ENCODE data around the gene TICRR. TPM values are rescaled to one million over a fixed set of nuclear protein-coding genes. Genes with fewer than 3 reads are reported as not detected.
A peak's percentile ranks its signal among the peaks of the same experiment; 100 is the strongest.

Gene TICRR
- total RNA-seq, 1 experiment from 2014 or later = 24.1 TPM

- H3K9me3 ChIP-seq = 0 out of 2 replicates have a peak, but pooled peaks cover 3% of the 10 kb centered on the region
- no peaks in the 10 kb centered on the region for H3K4me1 Mint-ChIP-seq (ENCODE audit: low read depth, unreplicated experiment)
- H3K36me3 Mint-ChIP-seq (ENCODE audit: insufficient read depth, unreplicated experiment) = peaks cover 88% of the 10 kb centered on the region
- intact Hi-C loops (cut with micrococcal nuclease; ENCODE audit: unreplicated experiment) = no loop called here
- H3K4me3 ChIP-seq (ENCODE audit: low read depth, low read length) = no peak overlapping the region
- ChIA-PET POLR2A (interaction anchor here (0.6 kb wide), 1 partner anchor 1305 kb away, joined by 3 read pairs; no protein-coding TSS in a partner anchor), CTCF (no interaction called here)
- H3K4me1 ChIP-seq = no peaks in the 10 kb centered on the region
- H3K27me3 Mint-ChIP-seq (ENCODE audit: insufficient read depth, unreplicated experiment) = no peaks in the 10 kb centered on the region
- H3K27me3 ChIP-seq (replicated peaks; ENCODE audit: control insufficient read depth, insufficient read depth, low read length) = no peaks in the 10 kb centered on the region
- no TSS peak for BruUV-seq (replicated peaks)
- no peak for TF ChIP-seq CTCF (IDR thresholded peaks at IDR 0.05; ENCODE audit: insufficient read depth in 1 of 2, low read depth in 1 of 2, low read length in 1 of 2, severe bottlenecking in 1 of 2, unreplicated experiment in 1 of 2)
- DNase-seq = no peak
- peaks cover 4% of the 10 kb centered on the region for H3K9me3 Mint-ChIP-seq (ENCODE audit: unreplicated experiment)
- H3K27ac Mint-ChIP-seq (ENCODE audit: unreplicated experiment) = no peak overlapping the region
- H3K36me3 ChIP-seq (ENCODE audit: control insufficient read depth, insufficient read depth, low read length) = no peaks in the 10 kb centered on the region; the same call in 1 of the 2 replicates
- no peak overlapping the region for H3K4me3 Mint-ChIP-seq (ENCODE audit: unreplicated experiment)
Measured at GRCh38 chr15:89630260-89630659, 55.0 kb downstream of the TICRR start.

GRCh38 chr15:89630974-89631901 lies 56.0 kb downstream of the TICRR start:
- no peak for DNase-seq
- Mint-ChIP-seq H3K9me3 (ENCODE audit: unreplicated experiment) (peaks cover 9% of the 10 kb centered on the region), H3K27ac (ENCODE audit: unreplicated experiment) (peak overlapping the region; percentile 50), H3K4me1 (ENCODE audit: low read depth, unreplicated experiment) (no peaks in the 10 kb centered on the region), H3K27me3 (ENCODE audit: insufficient read depth, unreplicated experiment) (no peaks in the 10 kb centered on the region), H3K36me3 (ENCODE audit: insufficient read depth, unreplicated experiment) (peaks cover 79% of the 10 kb centered on the region), H3K4me3 (ENCODE audit: unreplicated experiment) (no peak overlapping the region)
- Histone ChIP-seq H3K27me3 (replicated peaks; ENCODE audit: control insufficient read depth, insufficient read depth, low read length) (no peaks in the 10 kb centered on the region), H3K36me3 (ENCODE audit: control insufficient read depth, insufficient read depth, low read length) (no peaks in the 10 kb centered on the region; the same call in 1 of the 2 replicates), H3K9me3 (0 out of 2 replicates have a peak, but pooled peaks cover 3% of the 10 kb centered on the region), H3K4me1 (no peaks in the 10 kb centered on the region), H3K4me3 (ENCODE audit: low read depth, low read length) (no peak overlapping the region)
- intact Hi-C loops (cut with micrococcal nuclease; ENCODE audit: unreplicated experiment) = no loop called here
- ChIA-PET CTCF (no interaction called here), POLR2A (no interaction called here)
- no TSS peak for BruUV-seq (replicated peaks)
- no peak for TF ChIP-seq CTCF (IDR thresholded peaks at IDR 0.05; ENCODE audit: insufficient read depth in 1 of 2, low read depth in 1 of 2, low read length in 1 of 2, severe bottlenecking in 1 of 2, unreplicated experiment in 1 of 2)

GRCh38 chr15:89631902-89632264 lies 56.6 kb downstream of the TICRR start:
- no peak for DNase-seq
- intact Hi-C loops (cut with micrococcal nuclease; ENCODE audit: unreplicated experiment) = no loop called here
- H3K4me1 ChIP-seq = no peaks in the 10 kb centered on the region
- H3K36me3 ChIP-seq (ENCODE audit: control insufficient read depth, insufficient read depth, low read length) = no peaks in the 10 kb centered on the region; the same call in 1 of the 2 replicates
- Mint-ChIP-seq H3K27ac (ENCODE audit: unreplicated experiment) (peak overlapping the region; percentile 50), H3K36me3 (ENCODE audit: insufficient read depth, unreplicated experiment) (peaks cover 76% of the 10 kb centered on the region), H3K27me3 (ENCODE audit: insufficient read depth, unreplicated experiment) (no peaks in the 10 kb centered on the region), H3K4me3 (ENCODE audit: unreplicated experiment) (no peak overlapping the region), H3K4me1 (ENCODE audit: low read depth, unreplicated experiment) (no peaks in the 10 kb centered on the region), H3K9me3 (ENCODE audit: unreplicated experiment) (peaks cover 9% of the 10 kb centered on the region)
- 0 out of 2 replicates have a peak, but pooled peaks cover 3% of the 10 kb centered on the region for H3K9me3 ChIP-seq
- no peak for TF ChIP-seq CTCF (IDR thresholded peaks at IDR 0.05; ENCODE audit: insufficient read depth in 1 of 2, low read depth in 1 of 2, low read length in 1 of 2, severe bottlenecking in 1 of 2, unreplicated experiment in 1 of 2)
- ChIA-PET POLR2A (no interaction called here), CTCF (no interaction called here)
- no TSS peak for BruUV-seq (replicated peaks)
- no peak overlapping the region for H3K4me3 ChIP-seq (ENCODE audit: low read depth, low read length)
- no peaks in the 10 kb centered on the region for H3K27me3 ChIP-seq (replicated peaks; ENCODE audit: control insufficient read depth, insufficient read depth, low read length)

Data from Caco-2 (cell line).